H1 (cell line): ENCODE measurements around the gene IL17REL. TPM values are rescaled to one million over a fixed set of nuclear protein-coding genes. Genes with fewer than 3 reads are reported as not detected.

ENCODE experiments used
- CTCF ChIA-PET: fragments of 300-600 bp; sonication (Branson Sonifier 250); formaldehyde crosslinking; loops from one replicate; lab custom pipeline; 2021; ENCODE audit not compliant: partially characterized antibody; lab: Charles Lee
- POLR2A ChIA-PET: fragments of 300-600 bp; sonication (Branson Sonifier 250); formaldehyde crosslinking; loops from one replicate; lab custom pipeline; 2021; ENCODE audit warnings: inconsistent platforms; ENCODE audit not compliant: partially characterized antibody; lab: Charles Lee
- DNase-seq, 2 experiments: peaks; one replicate each; pipeline versions ENCODE4 v3.0.0 to v3.0.0-alpha.2; 2010 to 2022; ENCODE audit warnings: low spot score in 2 of 2, low read depth in 1 of 2, mixed read lengths in 1 of 2
- FAIRE-seq: peaks from 2 replicates; lab custom pipeline; 2011; peaks lifted over from hg19 to GRCh38; lab: Jason Lieb, UNC
- H2AFZ ChIP-seq: 2 replicates; pipeline ENCODE4 v1.8.1; 2012; ENCODE audit warnings: low read length, inconsistent platforms
- H2AK5ac ChIP-seq: 2 replicates; pipeline ENCODE4 v1.6.1; 2013; ENCODE audit warnings: low read depth, low read length
- H2BK120ac ChIP-seq: replicated peaks from 2 replicates; pipeline ENCODE3; 2013; ENCODE audit warnings: low read depth, low read length, inconsistent platforms
- H2BK12ac ChIP-seq: 2 replicates; pipeline ENCODE4 v1.6.1; 2013; ENCODE audit warnings: low read depth, low read length
- H2BK15ac ChIP-seq: 2 replicates; pipeline ENCODE4 v1.6.1; 2013; ENCODE audit warnings: low read length
- H2BK20ac ChIP-seq: 2 replicates; pipeline ENCODE4 v1.6.1; 2013; ENCODE audit warnings: low read length
- H2BK5ac ChIP-seq: 2 replicates; pipeline ENCODE4 v1.6.1; 2013; ENCODE audit warnings: low read depth, low read length
- H3K14ac ChIP-seq: 2 replicates; pipeline ENCODE4 v1.6.1; 2013; ENCODE audit warnings: inconsistent platforms; ENCODE audit not compliant: insufficient read length
- H3K18ac ChIP-seq: 2 replicates; pipeline ENCODE4 v1.6.1; 2013; ENCODE audit warnings: low read length; ENCODE audit errors: extremely low read depth
- H3K23ac ChIP-seq: 2 replicates; pipeline ENCODE4 v1.6.1; 2013; ENCODE audit warnings: inconsistent platforms; ENCODE audit not compliant: insufficient read length
- H3K23me2 ChIP-seq: 2 replicates; pipeline ENCODE4 v1.6.1; 2013; ENCODE audit warnings: low read depth, low read length
- H3K27ac ChIP-seq: 2 replicates; pipeline ENCODE4 v1.6.1; 2011; ENCODE audit warnings: low read depth, low read length, inconsistent platforms
- H3K27me3 ChIP-seq, 4 experiments: replicated peaks in 1 of 4; 1 replicate in 1 of 4; 2 replicates in 3 of 4; pipeline versions ENCODE4 v1.6.1 to v1.8.1; 2011 to 2013; ENCODE audit warnings: low read length in 3 of 4, mild to moderate bottlenecking in 3 of 4, inconsistent platforms in 2 of 4, mixed read lengths in 2 of 4, moderate library complexity in 1 of 4; ENCODE audit not compliant: control insufficient read depth in 3 of 4, insufficient read depth in 3 of 4; ENCODE audit errors: extremely low read depth in 1 of 4
- H3K36me3 ChIP-seq, 4 experiments: 2 replicates each; pipeline versions ENCODE4 v1.6.1 to v1.8.1; 2011 to 2013; ENCODE audit warnings: mild to moderate bottlenecking in 4 of 4, low read length in 3 of 4, moderate library complexity in 2 of 4, control low read depth in 1 of 4, inconsistent platforms in 1 of 4; ENCODE audit not compliant: insufficient read depth in 4 of 4, control insufficient read depth in 2 of 4
- H3K4ac ChIP-seq: replicated peaks from 2 replicates; pipeline ENCODE3; 2013; ENCODE audit warnings: low read length, low read depth, mixed read lengths, inconsistent platforms; ENCODE audit not compliant: insufficient read length
- H3K4me1 ChIP-seq, 4 experiments: replicated peaks in 1 of 4; 1 replicate in 1 of 4; 2 replicates in 3 of 4; pipeline versions ENCODE4 v1.6.1 to v1.8.1; 2011 to 2013; ENCODE audit warnings: low read length in 3 of 4, inconsistent platforms in 2 of 4, mixed read lengths in 1 of 4; ENCODE audit not compliant: insufficient read depth in 4 of 4, control insufficient read depth in 3 of 4
- H3K4me2 ChIP-seq, 2 experiments: 2 replicates each; pipeline versions ENCODE4 v1.6.1 to v1.8.1; 2011 to 2013; ENCODE audit warnings: low read depth in 2 of 2, low read length in 2 of 2, control low read depth in 1 of 2, inconsistent platforms in 1 of 2, mild to moderate bottlenecking in 1 of 2; ENCODE audit not compliant: insufficient read depth in 1 of 2
- H3K4me3 ChIP-seq, 4 experiments: fragments of 200-600, 300-600 bp in 1 of 4; sonication (generic), shearing (Covaris generic), sonication (Bioruptor Twin) in 1 of 4; 2 replicates each; pipeline versions ENCODE4 v1.5.1 to v1.8.1; 2011 to 2016; ENCODE audit warnings: low read length in 4 of 4, low read depth in 3 of 4, control low read depth in 2 of 4, inconsistent platforms in 2 of 4, mild to moderate bottlenecking in 2 of 4, mixed read lengths in 1 of 4, moderate library complexity in 1 of 4; ENCODE audit not compliant: insufficient read depth in 2 of 4; ENCODE audit errors: extremely low read depth in 1 of 4
- H3K56ac ChIP-seq: replicated peaks from 2 replicates; pipeline ENCODE3; 2013; ENCODE audit warnings: low read depth, mild to moderate bottlenecking, mixed read lengths, low read length, inconsistent platforms; ENCODE audit not compliant: insufficient read length
- H3K79me1 ChIP-seq: 2 replicates; pipeline ENCODE4 v1.6.1; 2013; ENCODE audit warnings: low read depth, low read length, control low read depth
- H3K79me2 ChIP-seq, 2 experiments: 2 replicates each; pipeline versions ENCODE4 v1.6.1 to v1.8.1; 2012 to 2013; ENCODE audit warnings: low read length in 2 of 2, mild to moderate bottlenecking in 2 of 2, inconsistent platforms in 1 of 2; ENCODE audit not compliant: insufficient read depth in 2 of 2, control insufficient read depth in 1 of 2
- H3K9ac ChIP-seq, 4 experiments: replicated peaks in 1 of 4; 1 replicate in 1 of 4; 2 replicates in 3 of 4; pipeline versions ENCODE4 v1.6.1 to v1.8.1; 2011 to 2013; ENCODE audit warnings: low read depth in 3 of 4, low read length in 3 of 4, control low read depth in 2 of 4, mild to moderate bottlenecking in 2 of 4, moderate library complexity in 2 of 4, inconsistent platforms in 1 of 4; ENCODE audit errors: extremely low read depth in 1 of 4
- H3K9me3 ChIP-seq, 2 experiments: 2 replicates each; pipeline versions ENCODE4 v1.6.1 to v1.8.1; 2012 to 2013; ENCODE audit warnings: mild to moderate bottlenecking in 2 of 2, moderate library complexity in 2 of 2, control low read depth in 1 of 2, inconsistent platforms in 1 of 2, low read depth in 1 of 2, low read length in 1 of 2, mixed read lengths in 1 of 2; ENCODE audit not compliant: insufficient read depth in 2 of 2
- H4K20me1 ChIP-seq, 2 experiments: replicated peaks in 1 of 2; 2 replicates each; pipeline versions ENCODE3 to v1.8.1; 2011 to 2013; ENCODE audit warnings: inconsistent platforms in 2 of 2, low read length in 2 of 2, mild to moderate bottlenecking in 1 of 2; ENCODE audit not compliant: insufficient read depth in 2 of 2, control insufficient read depth in 1 of 2
- H4K5ac ChIP-seq: 2 replicates; pipeline ENCODE4 v1.6.1; 2013; ENCODE audit warnings: low read length, low read depth, mixed read lengths, inconsistent platforms; ENCODE audit not compliant: insufficient read length
- H4K8ac ChIP-seq: 2 replicates; pipeline ENCODE4 v1.8.0; 2013; ENCODE audit warnings: mild to moderate bottlenecking, moderate library complexity, low read length, inconsistent platforms; ENCODE audit not compliant: insufficient read depth; ENCODE audit errors: extremely low read depth
- H4K91ac ChIP-seq: replicated peaks from 2 replicates; pipeline ENCODE3; 2013; ENCODE audit warnings: low read length, mixed read lengths, inconsistent platforms; ENCODE audit not compliant: insufficient read length
- ATF2 ChIP-seq: IDR thresholded peaks from 2 replicates; pipeline ENCODE4 v1.6.1; 2012; ENCODE audit warnings: low read length, inconsistent platforms
- CEBPB ChIP-seq: IDR thresholded peaks from 2 replicates; pipeline ENCODE4 v1.6.1; 2012; ENCODE audit warnings: low read depth, low read length
- EP300 ChIP-seq, 2 experiments: IDR thresholded peaks; 1 replicate in 1 of 2; 2 replicates in 1 of 2; pipeline ENCODE4 v1.6.1; 2011 to 2012; ENCODE audit warnings: low read depth in 2 of 2, low read length in 2 of 2, mild to moderate bottlenecking in 2 of 2, borderline replicate concordance in 1 of 2, inconsistent platforms in 1 of 2, moderate library complexity in 1 of 2
- JUND ChIP-seq: IDR thresholded peaks from 2 replicates; pipeline ENCODE4 v1.6.1; 2011; ENCODE audit warnings: mild to moderate bottlenecking, improper control_type of control experiment, low read length
- POU5F1 ChIP-seq: IDR thresholded peaks from 2 replicates; pipeline ENCODE4 v1.6.1; 2011; ENCODE audit warnings: low read depth, mild to moderate bottlenecking, low read length, moderate library complexity
- RXRA ChIP-seq: IDR thresholded peaks from 2 replicates; pipeline ENCODE4 v1.6.1; 2011; ENCODE audit warnings: low read depth, mild to moderate bottlenecking, low read length, moderate library complexity; ENCODE audit not compliant: insufficient read depth
- SIRT6 ChIP-seq: IDR thresholded peaks from one replicate; pipeline ENCODE4 v1.7.1; 2012; ENCODE audit warnings: low read length, inconsistent platforms
- YY1 ChIP-seq: IDR thresholded peaks from 2 replicates; pipeline ENCODE4 v1.6.1; 2011; ENCODE audit warnings: low read depth, mild to moderate bottlenecking, low read length
- WGBS, 2 experiments: shearing (Covaris generic) in 1 of 2; methylation state at CpG; one replicate each; pipeline versions ENCODE4 v1.1.6 to v1.1.7; 2013 to 2015; ENCODE audit warnings: low lambda C conversion rate in 2 of 2, mixed read lengths in 2 of 2, inconsistent platforms in 1 of 2, low coverage in 1 of 2, missing lambda C conversion rate in 1 of 2; ENCODE audit not compliant: insufficient replicate concordance in 2 of 2, insufficient coverage in 1 of 2, insufficient read length in 1 of 2; ENCODE audit errors: extremely low coverage in 1 of 2, missing lambda C conversion rate in 1 of 2; 5-methylcytosine and 5-hydroxymethylcytosine counted together
- polyA plus RNA-seq, 7 experiments: library from polyadenylated mRNA; depleted of rRNA in 3 of 7; stranded (reverse) in 5 of 7; unstranded in 2 of 7; fragments of >200 nt in 5 of 7; fragments of 200-250 nt in 2 of 7; gene quantifications; 1 replicate in 5 of 7; 2 replicates in 1 of 7; 4 replicates in 1 of 7; pipeline versions ENCODE4 v1.2.1 to v1.2.3, GENCODE V29; 2011 to 2013; ENCODE audit warnings: missing spikeins in 2 of 7, mixed read lengths in 2 of 7
- total RNA-seq: library from RNA; stranded (reverse); fragmentation: NEBNext Ultra II Directional; extraction: Animal tissue kit (Norgen Biotek cat#: 25700); gene quantifications from 2 replicates; pipeline ENCODE4 v1.2.1, GENCODE V29; 2021

The IL17REL gene
- total and polyA plus RNA-seq, 2 of the 8 experiments (the other 6 are each of a cell fraction or from before 2014, with no cell fraction given): 0.15 to 0.20 TPM

GRCh38 chr22:50061141-50061823, 48.7 kb upstream of the IL17REL start:
- POLR2A ChIA-PET: no interaction called here
- H4K5ac ChIP-seq: no peak overlapping the region
- no peak overlapping the region for H3K4ac ChIP-seq
- WGBS, 2 experiments: 88% methylated on average over 24 of the region's 27 CpGs; no CpG with 5 or more reads in 1 of the 2 experiments
- no peak overlapping the region for H3K23ac ChIP-seq
- no peak overlapping the region for H3K14ac ChIP-seq
- no peak overlapping the region for H3K56ac ChIP-seq
- H3K79me1 ChIP-seq: no peaks in the 10 kb centered on the region
- H3K23me2 ChIP-seq: peaks cover 15% of the 10 kb centered on the region; the same call in 1 of the 2 replicates
- no peak overlapping the region for H3K4me2 ChIP-seq
- no peak overlapping the region for H3K18ac ChIP-seq
- no peak overlapping the region for H2AK5ac ChIP-seq
- peak overlapping the region; percentile 22; the same call in 1 of the 2 replicates for H4K8ac ChIP-seq
- no peak overlapping the region for H2BK12ac ChIP-seq
- no peak overlapping the region for H2BK120ac ChIP-seq
- no peak overlapping the region for H3K4me3 ChIP-seq
- H4K91ac ChIP-seq: no peak overlapping the region
- H3K27ac ChIP-seq: no peak overlapping the region
- no peak overlapping the region for H2AFZ ChIP-seq
- no peak overlapping the region for H2BK20ac ChIP-seq
- H3K27me3 ChIP-seq: peaks cover 8 to 20% (median 11%) of the 10 kb centered on the region in 4 experiments
- H2BK5ac ChIP-seq: no peak overlapping the region
- CTCF ChIA-PET: interaction anchor here (0.9 to 2.9 kb wide), 6 partner anchors 13 to 131 kb away, joined by 3 to 10 read pairs (median 4); no protein-coding TSS in a partner anchor
- no peaks in the 10 kb centered on the region for H3K79me2 ChIP-seq
- no peak overlapping the region for H2BK15ac ChIP-seq
- peaks cover 0 to 11% (median 2%) of the 10 kb centered on the region in 4 experiments; a peak in 4 of 7 replicates for H3K4me1 ChIP-seq
- no peaks in the 10 kb centered on the region for H3K36me3 ChIP-seq
- no peak overlapping the region for H3K9ac ChIP-seq
- no peak for FAIRE-seq
- no peaks in the 10 kb centered on the region for H4K20me1 ChIP-seq
- no peaks in the 10 kb centered on the region for H3K9me3 ChIP-seq
- DNase-seq: no peak
- TF ChIP-seq SIRT6 (no peak), JUND (no peak), ATF2 (no peak), YY1 (no peak), CEBPB (no peak), EP300 (IDR thresholded peaks at IDR 0.05; ENCODE audit: borderline replicate concordance in 1 of 2, low read depth in 2 of 2, low read length in 2 of 2) (no peak), RXRA (no peak), POU5F1 (no peak)
